Ovary (tissue), 10 donors: Measurements from ENCODE around the gene UTP18. TPM values are rescaled to one million over a fixed set of nuclear protein-coding genes. Genes with fewer than 3 reads are reported as not detected.

ENCODE experiments used
- DNase-seq, 5 donors: peaks; one replicate each; pipeline ENCODE4 v3.0.0-alpha.2; 2019 to 2020
- H3K27ac ChIP-seq, 2 donors: fragments of 200-600 bp; one replicate each; pipeline versions ENCODE4 v1.5.1 to v1.8.0; 2019 to 2022
- H3K27me3 ChIP-seq: fragments of 200-600 bp; one replicate; pipeline ENCODE4 v1.8.0; 2022
- H3K36me3 ChIP-seq: fragments of 200-600 bp; sonication (generic); one replicate; pipeline ENCODE4 v1.5.1; 2019
- H3K4me1 ChIP-seq: one replicate; pipeline ENCODE4 v1.8.1; 2013; ENCODE audit warnings: mild to moderate bottlenecking, moderate library complexity; ENCODE audit not compliant: insufficient read depth
- H3K4me3 ChIP-seq: fragments of 200-600 bp; sonication (generic); one replicate; pipeline ENCODE4 v1.5.1; 2017
- H3K9me3 ChIP-seq, 2 donors: fragments of 200-600 bp in 1 of 2; sonication (generic) in 1 of 2; one replicate each; pipeline versions ENCODE4 v1.5.1 to v1.8.1; 2013 to 2019; ENCODE audit warnings: mild to moderate bottlenecking in 1 of 2, moderate library complexity in 1 of 2
- CTCF ChIP-seq, 3 donors: fragments of 450-650 bp in 2 of 3; fragments of 200-600 bp in 1 of 3; IDR thresholded peaks; one replicate each; pipeline versions ENCODE4 v1.5.1 to v1.8.0; 2016 to 2022; ENCODE audit warnings: antibody characterized with exemption in 3 of 3, mild to moderate bottlenecking in 1 of 3
- EP300 ChIP-seq: sonication (generic); formaldehyde crosslinking; IDR thresholded peaks from one replicate; pipeline ENCODE4 v1.6.1; 2017; ENCODE audit warnings: antibody characterized with exemption
- POLR2A ChIP-seq: fragments of 450-650 bp; IDR thresholded peaks from one replicate; pipeline ENCODE4 v1.6.1; 2017; ENCODE audit warnings: antibody characterized with exemption, mild to moderate bottlenecking, moderate library complexity
- WGBS, 3 donors: extraction: QIAGEN DNeasy Blood & Tissue Kit in 1 of 3; methylation state at CpG; one replicate each; pipeline versions ENCODE4 v1.1.5 to v1.1.7; 2013 to 2017; 5-methylcytosine and 5-hydroxymethylcytosine counted together
- intact Hi-C, 4 donors: fragments of 100-400 bp; cut with DNase I; formaldehyde crosslinking; loops; one replicate each; pipeline versions ENCODE4 v1.11.0 to v1.15.1; 2022 to 2023
- long read RNA-seq, 3 donors: library from polyadenylated mRNA in 2 of 3; unstranded in 2 of 3; transcript quantifications; one replicate each; pipeline ENCODE4 v2.0.0 and lab custom pipeline, GENCODE V29; 2021 to 2026
- polyA plus RNA-seq, 2 donors: library from polyadenylated mRNA; stranded (reverse); fragments of 200-250 nt in 1 of 2; fragments of 350-450 nt in 1 of 2; fragmentation: Illumina TruSeq in 1 of 2; extraction: RNeasy Lipid Tissue Mini Kit (QIAGEN cat#74804) in 1 of 2; gene quantifications; one replicate each; pipeline ENCODE4 v1.2.3, GENCODE V29; 2013 to 2014
- total RNA-seq, 7 donors: library from RNA; depleted of rRNA in 2 of 7; stranded (reverse); fragments of >200 nt in 2 of 7; fragmentation: NEBNext Ultra II Directional in 3 of 7; extraction: Animal tissue kit (Norgen Biotek cat#: 25700) in 3 of 7; gene quantifications; one replicate each; pipeline versions ENCODE4 v1.1.0 to v1.2.4, GENCODE V29; 2016 to 2023
- donor health status: DM: no; HTN: no; CAD: no; lungs with moderate emphysema.
- donor health status: DM: no; HTN: no; CAD: no.
- donor health status: Bipolar disorder and iron deficiency.
- donor health status: DM: yes; HTN: yes; CAD: no.
- donor health status: DM: no; HTN: no; CAD: no.
- donor health status: DM: yes; HTN: yes; CAD: no.

UTP18 gene
- total RNA-seq, result 10 to 100 TPM; 25.6 to 41.6 (median 34.7) TPM
- polyA plus RNA-seq, result 10 to 100 TPM; 27.8 to 28.4 TPM
- long read RNA-seq, donor 1, transcript UTP18-201 (14 exons, 1,894 nt), result major isoform, 358 of 388 reads
- long read RNA-seq, donor 1, partial matches to known transcripts, result 12 of 388 reads
- long read RNA-seq, donor 1, other reads (novel, unspliced or antisense), result 18 of 388 reads
- long read RNA-seq, donor 2, transcript UTP18-201 (14 exons, 1,894 nt), result major isoform, 39 of 47 reads
- long read RNA-seq, donor 2, partial matches to known transcripts, result 8 of 47 reads
- long read RNA-seq, donor 2, other reads (novel, unspliced or antisense), result 0 of 47 reads
- long read RNA-seq, donor 3, transcript UTP18-201 (14 exons, 1,894 nt), result major isoform, 63 of 69 reads
- long read RNA-seq, donor 3, partial matches to known transcripts, result 4 of 69 reads
- long read RNA-seq, donor 3, other reads (novel, unspliced or antisense), result 2 of 69 reads

DNA sequence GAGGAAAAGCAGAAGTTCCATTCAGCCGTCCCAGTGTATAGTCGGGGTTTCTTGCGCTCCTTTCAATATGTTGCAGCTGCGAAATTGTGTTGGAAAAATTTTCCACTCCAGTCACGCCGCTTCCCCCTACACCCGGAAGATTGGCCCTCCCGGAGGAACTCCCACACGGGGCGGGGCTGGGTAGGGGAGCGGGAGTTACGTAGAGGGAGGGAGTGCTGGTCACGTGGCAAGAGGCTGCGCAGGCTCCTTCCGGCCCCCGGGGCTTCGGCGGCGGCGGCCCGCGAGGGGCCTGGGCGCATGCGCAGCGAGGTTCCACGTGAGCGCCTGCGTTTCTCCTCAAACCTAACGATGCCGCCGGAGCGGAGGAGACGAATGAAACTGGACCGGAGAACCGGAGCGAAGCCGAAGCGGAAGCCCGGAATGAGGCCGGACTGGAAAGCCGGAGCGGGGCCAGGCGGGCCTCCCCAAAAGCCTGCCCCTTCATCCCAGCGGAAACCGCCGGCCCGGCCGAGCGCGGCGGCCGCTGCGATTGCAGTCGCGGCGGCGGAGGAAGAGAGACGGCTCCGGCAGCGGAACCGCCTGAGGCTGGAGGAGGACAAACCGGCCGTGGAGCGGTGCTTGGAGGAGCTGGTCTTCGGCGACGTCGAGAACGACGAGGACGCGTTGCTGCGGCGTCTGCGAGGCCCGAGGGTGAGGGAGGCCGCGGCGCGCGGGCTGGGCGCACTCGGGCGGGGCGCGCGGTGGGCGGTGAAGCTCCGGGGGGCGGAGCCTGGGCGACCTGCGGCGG lies at the start of gene UTP18:
TSS of gene UTP18 (plus strand) at position 310 of the 787 bp plus-strand sequence. CDS start at position 349, 39 bp downstream.
- Histone ChIP-seq H3K36me3 (no peaks in the 10 kb centered on the region), H3K9me3 (no peaks in the 10 kb centered on the region), H3K27me3 (no peaks in the 10 kb centered on the region), H3K4me3 (peak within 1 kb of the TSS; percentile 78), H3K27ac (peak within 1 kb of the TSS; percentile 72 to 95), H3K4me1 (peaks cover 4% of the 10 kb centered on the region)
- intact Hi-C loops, result no loop called here
- WGBS, 3 donors, result 0 to 1% (median 0%) methylated on average over 83 to 93 of the region's 93 CpGs
- TF ChIP-seq POLR2A (peak; percentile 50), EP300 (no peak), CTCF (IDR thresholded peaks at IDR 0.05) (no peak)
- peak; percentile 97 to 98 (median 97) for DNase-seq

DNA sequence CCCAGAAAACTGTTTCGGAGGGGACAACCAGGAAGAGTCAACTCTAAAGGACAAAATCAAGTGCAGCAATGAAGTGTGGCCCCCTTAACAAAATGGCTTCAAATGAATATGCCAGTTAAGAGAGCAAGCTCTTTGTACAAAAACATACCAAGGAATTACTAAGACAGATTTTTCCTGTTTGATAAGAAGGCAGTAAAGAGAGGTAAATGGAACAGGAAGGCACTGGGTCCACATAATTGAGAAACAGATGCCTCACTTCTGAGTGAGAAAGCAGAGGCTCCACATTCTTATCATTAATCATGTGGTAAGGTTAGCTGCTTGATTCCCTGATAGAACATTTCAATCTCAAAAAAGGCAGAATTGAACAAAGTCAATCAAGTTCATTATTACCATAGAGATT lies 45.4 kb upstream of the UTP18 start:
- no peaks in the 10 kb centered on the region for H3K4me1 ChIP-seq
- no peak overlapping the region for H3K27ac ChIP-seq
- H3K4me3 ChIP-seq, result no peak overlapping the region
- no peaks in the 10 kb centered on the region for H3K36me3 ChIP-seq
- 90 to 97% (median 97%) methylated on average over 1 of the region's 1 CpG for WGBS, 3 donors
- intact Hi-C loops, result no loop called here
- no peaks in the 10 kb centered on the region for H3K27me3 ChIP-seq
- no peak for TF ChIP-seq EP300
- no peak for TF ChIP-seq CTCF (IDR thresholded peaks at IDR 0.05)
- TF ChIP-seq POLR2A, result no peak
- no peaks in the 10 kb centered on the region for H3K9me3 ChIP-seq
- no peak for DNase-seq

DNA sequence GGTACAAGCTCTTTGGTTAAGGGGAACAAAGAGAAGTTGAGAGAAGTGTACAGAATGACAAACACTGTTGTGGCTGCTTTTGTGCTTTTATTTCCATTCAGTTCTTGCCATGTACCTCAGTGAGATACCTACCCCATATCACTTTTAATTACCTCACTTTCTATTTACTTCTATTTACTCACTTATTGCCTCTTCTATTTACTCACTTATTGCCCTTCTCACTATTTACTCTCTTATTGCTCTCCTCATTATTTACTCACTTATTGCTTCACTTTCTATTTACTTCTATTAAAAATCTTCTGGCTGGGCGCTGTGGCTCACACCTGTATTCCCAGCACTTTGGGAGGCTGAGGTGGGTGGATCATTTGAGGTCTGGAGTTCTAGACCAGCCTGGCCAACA lies 42.4 kb upstream of the UTP18 start:
- WGBS, 3 donors, result 96 to 97% (median 96%) methylated on average over 1 of the region's 1 CpG
- intact Hi-C loops, result no loop called here
- H3K36me3 ChIP-seq, result no peaks in the 10 kb centered on the region
- no peaks in the 10 kb centered on the region for H3K9me3 ChIP-seq
- no peaks in the 10 kb centered on the region for H3K27me3 ChIP-seq
- DNase-seq, result no peak
- TF ChIP-seq CTCF (IDR thresholded peaks at IDR 0.05), result no peak
- no peak for TF ChIP-seq POLR2A
- no peak for TF ChIP-seq EP300
- no peaks in the 10 kb centered on the region for H3K4me1 ChIP-seq
- no peak overlapping the region for H3K4me3 ChIP-seq
- H3K27ac ChIP-seq, result no peak overlapping the region

DNA sequence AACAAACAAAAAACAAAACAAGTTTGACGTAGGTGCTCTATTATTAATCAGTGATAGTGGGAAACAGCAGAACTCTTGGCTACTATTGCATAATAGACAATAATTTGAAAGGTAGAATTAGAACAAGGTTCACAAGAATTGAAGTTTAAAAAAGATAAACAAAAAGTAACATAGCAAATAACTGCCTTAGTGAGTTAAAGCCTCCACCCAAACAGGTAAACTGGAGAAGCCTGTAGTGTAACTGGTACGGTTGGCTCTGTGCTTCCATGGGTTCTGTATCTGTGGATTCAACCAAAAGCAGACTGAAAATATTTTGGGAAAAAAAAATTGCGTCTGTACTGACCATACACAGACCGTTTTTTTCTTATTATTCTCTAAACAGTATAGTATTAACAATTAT lies 39.0 kb upstream of the UTP18 start:
- peaks cover 3% of the 10 kb centered on the region for H3K4me1 ChIP-seq
- TF ChIP-seq EP300 (no peak), CTCF (IDR thresholded peaks at IDR 0.05) (no peak), POLR2A (no peak)
- intact Hi-C loops, result no loop called here
- no peak overlapping the region for H3K4me3 ChIP-seq
- no peak for DNase-seq
- no peaks in the 10 kb centered on the region for H3K36me3 ChIP-seq
- H3K9me3 ChIP-seq, result no peaks in the 10 kb centered on the region
- no peaks in the 10 kb centered on the region for H3K27me3 ChIP-seq
- WGBS, 3 donors, result 76 to 86% (median 82%) methylated on average over 4 of the region's 4 CpGs
- no peak overlapping the region for H3K27ac ChIP-seq
